GM19463 (cell line): Measurements from ENCODE around the gene IYD.
A peak's percentile ranks its signal among the peaks of the same experiment; 100 is the strongest.
"Not testable (repeated sequence)": the region's sequence is repeated elsewhere in the genome, so short reads cannot be mapped to it uniquely, and the experiment has no call there.

ENCODE experiments used
- ATAC-seq: cut with Tn5 transposase; IDR thresholded peaks from one replicate; pipeline ENCODE4 v1.9.1; 2021; ENCODE audit warnings: mild to moderate bottlenecking, moderate library complexity; ENCODE audit not compliant: unreplicated experiment

Gene IYD

DNA sequence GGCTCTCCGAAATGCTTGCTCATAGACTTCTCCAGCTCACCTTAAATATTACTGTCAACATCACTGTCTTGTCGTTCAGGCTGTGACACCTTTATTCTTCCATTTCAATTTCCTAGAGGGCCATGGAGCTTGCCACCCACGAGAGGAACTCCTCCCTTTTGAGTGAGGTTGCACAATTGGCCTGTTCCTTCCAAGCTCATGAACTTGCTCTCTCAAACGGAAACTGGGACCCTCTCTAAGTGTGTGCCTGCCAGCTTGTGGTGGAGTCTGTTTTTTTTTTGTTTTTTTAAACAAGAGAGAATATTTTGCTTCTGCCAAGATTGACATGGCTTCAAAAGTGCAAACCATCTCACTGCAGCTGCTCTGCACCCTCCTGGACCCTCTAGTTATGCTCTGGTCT, 19.3 kb upstream of the IYD start:
- ATAC-seq = no peak

DNA sequence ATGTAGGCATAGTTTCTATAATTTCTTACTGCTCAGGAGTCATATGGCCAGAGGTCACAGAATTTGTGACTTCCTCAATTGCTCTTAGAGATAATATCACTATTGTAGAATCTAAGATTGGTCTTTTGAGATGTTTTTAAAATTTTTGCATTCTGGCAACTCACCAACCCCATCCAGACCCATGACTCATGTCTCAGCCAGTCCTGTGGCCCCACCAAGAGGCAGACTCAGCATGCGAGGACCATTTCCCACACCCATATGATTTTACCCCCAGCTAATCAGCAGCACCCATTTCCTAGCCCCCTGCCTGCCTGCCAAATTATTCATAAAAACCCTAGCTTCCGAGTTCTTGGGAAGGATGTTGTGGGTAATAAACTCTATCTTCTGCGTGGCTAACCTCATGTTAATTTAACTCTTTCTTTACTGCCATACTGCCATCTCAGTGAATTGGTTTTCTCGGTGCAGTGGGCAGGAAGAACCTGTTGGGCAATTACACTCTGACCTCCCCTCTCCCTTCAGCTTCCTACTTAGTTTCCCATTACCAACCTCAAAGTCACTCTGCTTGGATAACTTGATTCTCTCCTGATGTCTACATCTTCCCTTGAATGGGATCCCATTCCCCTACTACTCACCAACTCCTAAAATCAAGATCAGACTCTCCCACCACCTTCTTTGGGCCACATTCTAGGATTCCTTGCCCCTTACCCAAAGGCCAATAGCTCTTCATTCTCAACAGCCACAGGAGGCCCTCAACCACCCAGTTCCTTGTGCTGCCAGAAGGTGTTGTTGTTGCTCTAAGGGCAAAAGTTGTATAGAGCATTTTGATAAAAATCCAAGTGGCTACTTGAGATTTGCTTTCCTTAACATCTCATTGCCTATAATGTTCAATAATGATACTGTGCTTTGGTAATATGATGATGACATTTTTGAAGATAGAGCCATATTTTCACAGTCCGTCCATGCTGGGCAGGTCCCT, 16.2 kb upstream of the IYD start:
- no peak for ATAC-seq

DNA sequence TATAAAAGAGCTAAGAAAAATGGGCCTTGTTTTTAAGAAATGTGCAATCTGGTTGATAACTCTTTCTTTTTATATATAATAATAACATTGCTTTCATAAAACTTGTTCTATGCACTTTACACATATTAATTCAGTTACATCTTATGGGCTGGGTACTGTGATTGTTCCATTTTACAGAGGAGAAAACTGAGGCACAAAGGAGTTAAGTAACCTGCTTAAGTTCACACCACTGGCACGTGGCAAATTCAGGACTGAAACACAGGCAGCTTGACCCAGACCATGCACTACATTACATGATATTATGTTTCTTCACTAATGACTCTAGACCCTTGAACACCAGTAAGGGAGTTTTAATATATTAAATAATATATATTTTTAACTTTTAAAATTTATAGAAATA, 15.4 kb upstream of the IYD start:
- no peak for ATAC-seq

DNA sequence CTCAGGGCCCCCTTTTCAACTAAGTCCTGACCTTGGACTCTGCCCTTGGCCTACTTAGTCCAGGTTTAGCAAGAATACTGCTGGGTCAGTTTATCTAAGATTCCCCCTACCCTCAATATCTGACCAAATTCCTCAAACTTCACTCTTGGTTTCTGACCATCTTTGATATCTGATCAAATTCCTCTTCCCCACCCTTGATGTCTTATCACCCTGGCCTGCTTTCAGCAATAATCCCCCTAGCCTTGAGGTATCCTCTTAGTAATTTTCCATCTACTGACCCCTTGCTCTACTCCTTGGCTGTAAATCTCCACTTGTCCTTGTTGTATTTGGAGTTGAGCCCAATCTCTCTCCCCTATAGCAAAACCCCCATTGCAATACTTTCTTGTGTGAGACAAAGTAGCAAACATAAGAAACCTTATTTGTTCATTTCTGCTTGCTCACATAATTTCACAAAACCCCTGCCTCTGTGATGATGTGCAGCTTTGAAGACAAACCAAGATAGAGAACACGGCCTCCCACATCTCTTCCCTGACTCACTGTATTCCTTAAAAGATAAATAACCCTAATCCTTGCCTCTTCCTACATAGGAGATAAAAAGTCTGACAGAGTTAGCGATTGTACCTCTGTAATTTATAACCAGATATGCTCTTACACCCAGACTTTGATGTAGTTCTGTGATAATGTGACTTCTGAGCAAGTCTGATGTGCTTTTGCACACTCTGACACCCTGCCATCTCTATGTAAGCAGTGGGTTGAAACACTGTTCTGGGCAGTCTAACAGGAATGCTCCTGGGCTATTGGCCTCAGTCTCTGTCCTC, 13.8 kb upstream of the IYD start:
- no peak for ATAC-seq

DNA sequence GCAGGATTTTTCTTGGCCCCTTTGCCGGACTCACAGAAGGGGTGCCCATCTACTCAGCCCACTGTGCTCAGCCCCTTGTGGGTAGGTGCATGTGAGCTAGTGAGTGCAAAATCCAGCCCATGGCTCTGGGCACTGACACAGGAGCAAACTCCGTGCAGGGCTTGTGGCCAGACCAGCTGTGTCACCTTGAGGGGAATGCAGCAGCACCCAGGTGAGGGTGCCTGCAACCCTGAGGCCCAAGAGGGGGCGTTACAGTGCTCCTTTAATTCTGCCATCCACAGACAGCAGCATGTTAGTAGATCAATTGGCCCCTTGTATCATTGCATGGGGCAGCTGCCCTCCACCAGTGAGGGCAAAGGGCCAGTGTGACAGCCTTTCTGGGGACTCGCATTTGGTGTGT, 12.9 kb upstream of the IYD start:
- ATAC-seq = no peak

DNA sequence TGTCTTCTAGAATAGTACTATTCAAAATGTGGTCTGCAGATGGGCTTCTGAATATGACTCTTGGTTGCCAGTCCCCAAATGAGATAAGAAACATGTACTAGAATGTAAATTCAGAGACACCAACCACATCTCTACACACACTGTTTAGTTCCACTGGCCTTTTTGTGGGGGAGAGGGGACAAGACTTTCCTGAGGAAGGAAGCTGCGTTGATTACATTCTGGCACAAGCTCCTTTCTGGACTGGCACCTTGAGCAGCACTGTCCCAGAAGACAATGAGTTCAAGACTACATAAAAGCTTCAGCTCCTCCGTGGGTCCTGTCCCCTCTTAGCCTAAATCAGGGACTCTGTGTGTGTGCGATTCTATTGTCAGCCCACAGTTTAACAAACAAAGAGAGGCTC, 6.9 kb upstream of the IYD start:
- no peak for ATAC-seq

DNA sequence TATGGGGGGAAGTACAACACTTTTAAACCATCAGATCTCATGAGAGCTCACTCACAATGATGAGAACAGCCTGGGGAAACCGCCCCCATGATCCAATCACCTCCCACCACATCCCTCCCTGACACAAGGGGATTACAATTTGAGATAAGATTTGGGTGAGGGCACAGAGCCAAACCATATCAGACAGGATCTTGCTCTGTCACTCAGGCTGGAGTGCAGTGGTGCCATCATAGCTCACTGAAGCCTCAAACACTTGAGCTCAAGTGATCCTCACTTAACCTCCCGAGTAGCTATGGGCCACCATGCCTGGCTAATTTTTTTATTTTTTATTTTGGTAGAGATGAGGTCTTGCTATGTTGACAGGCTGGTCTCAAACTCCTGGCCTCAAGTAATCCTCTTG, 5.1 kb upstream of the IYD start:
- no peak for ATAC-seq

DNA sequence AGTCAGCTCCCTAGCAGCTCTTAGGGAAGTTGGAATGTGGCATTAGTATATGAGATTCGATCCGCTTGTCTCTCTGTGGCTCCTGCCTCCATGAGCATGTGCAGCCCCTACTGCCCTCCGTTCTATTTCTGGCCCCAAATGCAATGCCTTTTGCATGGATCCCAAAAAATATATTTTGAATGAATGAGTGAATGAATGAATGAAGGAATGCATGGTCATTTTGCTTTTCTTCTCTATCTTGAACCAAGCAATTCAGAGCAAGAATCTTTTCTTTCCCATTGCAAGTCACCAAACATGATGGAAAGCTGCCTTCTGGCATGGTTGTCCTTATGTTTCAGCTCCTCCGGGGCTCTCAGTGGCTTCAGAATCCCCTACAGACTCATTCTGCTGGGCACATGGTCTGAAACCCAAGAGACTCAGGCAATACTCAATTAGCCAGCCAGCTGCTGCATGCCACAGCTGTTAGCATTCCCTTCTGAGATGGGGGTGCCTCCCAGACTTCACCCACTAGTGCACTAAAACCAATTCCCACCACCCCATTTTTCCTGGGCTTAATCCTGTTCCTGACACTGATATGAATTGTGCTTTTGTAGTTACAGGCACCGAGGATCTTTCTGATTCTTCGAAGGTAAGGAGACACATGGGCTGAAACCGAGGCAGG, 2.6 kb upstream of the IYD start:
- ATAC-seq = no peak

DNA sequence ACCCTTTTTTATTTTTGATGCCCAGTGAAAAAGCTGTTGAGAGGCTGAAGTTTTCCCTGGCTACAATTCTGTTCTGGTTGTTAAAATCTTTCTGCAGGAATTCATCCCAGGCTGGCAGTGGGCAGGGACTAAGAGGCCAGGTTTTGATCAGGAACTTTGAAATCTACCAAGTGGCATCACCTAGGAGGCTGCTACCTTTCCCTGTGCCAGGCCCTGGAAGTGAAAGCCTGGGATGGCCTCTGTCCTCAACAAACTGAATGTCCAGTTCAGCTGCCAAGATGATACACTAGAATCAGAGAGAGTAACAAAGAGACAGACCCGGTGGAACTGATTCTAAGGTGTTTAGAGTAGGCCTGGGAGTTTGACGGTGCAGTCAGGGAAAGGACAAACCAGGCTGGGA, 596 bp downstream of the IYD start:
- no peak for ATAC-seq

DNA sequence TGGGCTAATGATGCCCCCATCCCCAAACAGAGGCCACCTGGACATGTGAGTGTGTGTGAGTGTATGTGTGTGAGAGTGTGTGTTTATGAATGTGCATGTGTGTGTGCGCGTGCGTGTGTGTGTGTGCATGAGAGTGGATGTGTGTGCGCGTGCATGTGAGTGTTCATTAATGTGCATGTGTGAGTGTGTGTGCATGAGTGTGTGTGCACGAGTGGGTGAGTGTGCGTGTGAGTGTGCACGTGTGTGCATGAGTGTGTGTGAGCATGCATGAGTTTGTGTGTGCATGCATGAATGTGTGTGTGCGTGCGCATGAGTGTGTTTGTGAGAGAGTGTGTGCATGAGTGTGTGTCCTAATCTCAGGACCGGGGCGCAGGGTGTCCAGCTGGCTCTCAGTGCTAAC, 1.3 kb downstream of the IYD start:
- ATAC-seq = no peak

DNA sequence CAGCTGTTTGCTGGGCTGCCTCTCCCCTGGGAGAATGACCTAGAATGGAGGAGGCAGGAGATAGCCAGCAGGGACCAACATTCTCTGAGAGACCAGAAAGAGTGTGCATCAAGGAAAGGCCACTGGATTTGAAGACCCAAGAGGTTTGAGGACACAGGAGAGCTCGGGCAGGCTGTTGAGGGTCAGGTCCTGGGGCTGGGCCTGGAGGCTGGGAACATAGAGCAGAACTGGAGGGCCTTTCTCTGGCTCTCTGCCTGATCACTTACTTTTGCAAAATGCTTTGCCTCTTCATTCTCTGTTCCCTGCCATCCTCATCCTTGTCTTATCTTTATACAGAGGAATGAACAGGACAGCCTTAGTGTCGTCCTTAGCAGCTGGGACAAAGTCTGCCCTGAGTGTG, 2.5 kb downstream of the IYD start:
- no peak for ATAC-seq

DNA sequence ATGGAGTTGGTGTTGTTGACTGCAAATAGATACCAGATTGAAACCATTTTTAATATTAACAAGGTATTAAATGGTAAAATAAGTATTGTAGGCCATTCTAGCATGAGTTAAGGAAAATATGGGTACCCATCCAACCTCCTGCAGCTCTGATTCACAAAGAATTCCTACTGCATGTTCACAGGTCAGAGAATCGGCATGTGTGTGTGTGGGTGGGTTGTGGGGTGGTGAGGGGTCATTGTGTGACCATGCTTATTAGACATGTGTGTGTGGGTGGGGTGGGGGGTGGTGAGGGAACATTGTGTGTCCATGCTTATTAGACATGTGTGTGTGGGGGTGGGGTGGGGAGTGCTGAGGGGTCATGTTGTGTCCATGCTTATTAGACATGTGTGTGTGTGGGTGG, 3.2 kb downstream of the IYD start:
- ATAC-seq = no peak

DNA sequence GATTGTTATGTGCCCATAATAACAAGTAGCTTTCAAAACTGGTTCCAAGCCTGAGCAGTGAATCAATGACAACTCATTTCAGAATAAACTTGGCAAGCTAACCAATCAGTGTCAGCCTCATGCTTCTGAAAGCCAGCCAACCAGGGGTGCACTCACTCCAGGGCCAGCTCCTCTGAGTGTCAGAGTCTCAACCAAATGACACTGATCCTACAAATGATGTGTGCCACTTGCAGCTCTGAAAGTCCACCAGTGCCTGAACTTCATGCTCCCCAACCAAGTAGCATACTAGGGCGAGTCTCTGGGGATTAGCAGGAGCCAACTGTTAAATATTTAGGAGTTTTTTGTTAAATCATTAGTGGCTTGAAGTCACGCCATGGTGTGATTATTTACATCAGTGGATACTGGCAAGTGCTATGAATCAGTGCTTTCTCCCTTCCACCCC, 4.5 kb downstream of the IYD start:
- ATAC-seq = peak; percentile 78

DNA sequence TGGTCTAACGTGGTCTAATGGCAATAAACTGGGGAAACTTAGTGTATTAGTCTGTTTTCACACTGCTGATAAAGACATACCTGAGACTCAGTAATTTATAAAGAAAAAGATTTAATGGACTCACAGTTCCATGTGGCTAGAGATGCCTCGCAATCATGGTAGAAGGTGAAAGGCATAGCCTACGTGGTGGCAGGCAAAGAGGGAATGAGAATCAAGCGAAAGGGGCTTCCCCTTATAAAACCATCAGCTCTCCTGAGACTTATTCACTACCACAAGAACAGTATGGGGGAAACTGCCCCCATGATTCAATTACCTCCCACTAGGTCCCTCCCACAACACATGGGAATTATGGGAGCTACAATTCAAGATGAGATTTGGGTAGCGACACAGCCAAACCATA, 5.5 kb downstream of the IYD start:
- ATAC-seq = not testable (repeated sequence)

DNA sequence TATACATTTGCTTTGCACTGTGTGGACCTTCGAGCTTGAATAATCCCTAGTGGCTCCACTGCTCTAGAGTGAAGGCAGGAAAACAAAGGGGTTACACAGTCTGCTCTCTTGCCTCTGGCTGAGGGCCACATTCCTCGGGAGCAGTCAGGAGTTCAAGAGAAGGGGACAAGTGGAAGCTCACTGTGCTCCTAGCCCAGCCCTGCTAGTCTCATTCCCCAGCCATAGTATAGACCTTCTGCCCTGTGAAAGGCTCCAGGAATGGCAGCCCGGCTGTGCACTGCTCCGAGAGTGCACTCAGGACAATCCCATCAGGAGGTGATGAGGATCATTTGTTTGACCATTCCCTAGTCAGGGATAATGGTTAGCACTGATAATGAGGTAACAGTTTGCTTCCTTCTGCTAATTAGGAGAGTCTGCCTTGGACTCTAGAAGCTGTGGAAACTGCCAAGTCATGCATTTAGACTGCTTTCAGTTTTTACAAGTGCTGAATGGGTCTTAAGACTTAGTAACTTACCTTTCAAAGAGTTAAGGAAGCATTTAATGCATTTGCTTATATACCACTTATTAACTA, 8.5 kb downstream of the IYD start:
- ATAC-seq = no peak

DNA sequence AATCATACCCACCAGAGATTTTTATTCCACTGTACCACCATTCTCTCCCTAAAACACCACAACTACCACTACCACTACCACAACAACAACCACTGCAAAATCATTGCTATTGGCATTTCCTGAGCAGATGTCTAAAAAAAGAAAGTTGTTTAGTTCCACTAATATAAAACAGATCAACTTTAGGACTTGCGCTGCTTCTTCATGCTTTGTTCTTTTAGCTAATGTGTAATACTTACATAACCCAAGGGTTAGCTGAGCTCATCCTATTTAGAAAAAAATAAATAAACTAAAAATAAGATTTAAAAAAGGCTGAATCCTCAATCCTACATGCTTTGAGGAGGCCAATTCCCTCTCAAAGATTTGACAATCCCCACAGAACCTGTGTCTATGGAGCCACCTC, 11.4 kb downstream of the IYD start:
- no peak for ATAC-seq

DNA sequence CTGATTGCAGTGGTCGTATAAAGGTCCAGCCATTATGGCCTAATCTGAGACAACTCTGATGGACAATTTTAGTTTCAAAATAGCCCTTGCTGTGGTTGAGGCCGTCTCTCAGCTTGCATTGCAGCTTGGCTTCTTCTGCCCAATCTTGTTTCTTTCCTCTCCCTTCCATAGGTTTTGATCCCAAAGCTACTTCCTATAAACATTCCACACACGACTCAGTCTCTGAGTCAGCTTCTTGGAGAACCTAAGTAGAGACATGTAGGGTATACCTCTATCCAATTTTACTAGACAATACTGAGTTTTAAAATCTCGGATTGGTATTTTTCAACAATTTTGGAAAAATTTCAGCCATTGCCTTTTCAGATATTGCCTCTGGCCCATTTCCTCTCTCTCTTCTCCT, 13.4 kb downstream of the IYD start:
- no peak for ATAC-seq

DNA sequence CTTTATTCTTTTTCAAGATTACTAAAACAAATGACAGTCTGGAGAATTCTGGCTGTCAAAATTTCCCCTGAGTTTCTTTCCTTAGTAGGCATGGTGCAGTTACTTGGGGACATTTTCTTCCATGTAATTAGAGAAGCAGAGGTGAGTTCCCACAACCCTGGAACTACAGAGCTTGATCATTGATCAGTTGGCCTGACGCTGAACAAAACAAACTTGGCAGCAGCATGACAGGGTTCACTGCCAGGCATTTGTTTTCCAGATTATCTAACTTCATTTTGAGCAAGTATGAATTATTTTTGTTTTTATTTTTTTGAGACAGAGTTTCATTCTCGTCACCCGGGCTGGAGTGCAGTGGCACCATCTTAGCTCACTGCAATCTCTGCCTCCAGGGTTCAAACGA, 22.6 kb downstream of the IYD start:
- ATAC-seq = no peak

DNA sequence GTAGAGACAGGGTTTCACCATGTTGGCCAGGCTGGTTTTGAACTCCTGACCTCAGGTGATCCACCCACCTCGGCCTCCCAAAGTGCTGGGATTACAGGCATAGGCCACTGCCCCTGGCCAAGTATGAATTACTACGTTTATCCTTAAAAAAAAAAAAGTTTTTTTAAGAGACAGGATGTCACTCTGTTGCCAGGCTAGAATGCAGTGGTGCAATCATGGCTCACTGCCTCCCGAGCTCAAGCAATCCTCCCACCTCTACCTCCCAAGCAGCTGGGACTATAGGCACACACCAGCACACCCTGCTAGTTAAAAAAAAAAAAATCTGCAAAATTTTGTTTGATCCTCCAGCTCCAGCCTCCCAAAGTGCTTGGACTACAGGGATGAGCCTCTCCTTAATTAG, 23.1 kb downstream of the IYD start:
- ATAC-seq = no peak

DNA sequence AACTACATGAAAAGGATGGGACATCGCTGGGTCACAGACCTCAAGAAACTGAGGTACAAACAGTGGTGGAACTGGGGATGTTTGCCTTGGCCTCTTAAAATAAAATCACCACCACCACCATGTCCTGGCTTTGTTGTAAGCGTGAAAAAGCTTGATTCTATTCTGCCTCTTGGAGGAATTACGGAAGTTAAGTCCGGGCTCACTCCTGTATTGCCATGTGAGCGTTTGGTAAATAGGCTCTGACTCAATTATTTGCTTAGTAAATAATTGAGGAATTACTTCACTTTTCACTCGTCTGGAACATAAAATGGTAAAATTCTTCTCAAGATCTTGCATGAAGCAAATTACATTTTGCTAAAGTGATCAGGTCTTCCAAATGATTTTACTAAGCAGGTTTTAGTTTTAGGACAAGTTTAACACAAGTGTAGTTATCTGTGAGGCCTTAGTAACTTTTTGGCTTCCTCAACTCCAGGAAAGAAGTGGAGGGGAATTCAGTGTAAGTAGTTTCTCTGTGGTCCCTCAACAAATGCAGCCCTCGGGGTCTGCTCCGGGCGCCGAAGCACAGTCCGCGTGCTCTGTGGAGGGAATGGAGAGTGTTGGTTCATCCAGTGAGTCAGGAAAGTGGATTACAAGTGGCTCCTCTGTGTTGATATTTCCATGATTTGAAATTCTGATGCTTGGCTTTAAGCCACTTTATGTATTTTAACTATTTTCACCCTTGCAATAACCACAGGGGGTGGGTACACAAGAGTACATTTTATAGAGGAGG, 23.8 kb downstream of the IYD start:
- ATAC-seq = no peak
